Stimulated activated naive CD8-positive, alpha-beta T cell treated with anti-CD3 and anti-CD28 coated beads, Interleukin-15, Interleukin-2, amounts not matched to agents 100 U/mL and 50 U/mL, for 24 hours (primary cell): Measurements from ENCODE around the gene ATF6B.

Experiments
- ATAC-seq: fragments of 150-1000 bp; cut with Tn5 transposase; one replicate; pipeline ENCODE4 v1.10.0; 2021
- DNase-seq: peaks from one replicate; pipeline ENCODE4 v3.0.0; 2021

ATF6B gene

DNA sequence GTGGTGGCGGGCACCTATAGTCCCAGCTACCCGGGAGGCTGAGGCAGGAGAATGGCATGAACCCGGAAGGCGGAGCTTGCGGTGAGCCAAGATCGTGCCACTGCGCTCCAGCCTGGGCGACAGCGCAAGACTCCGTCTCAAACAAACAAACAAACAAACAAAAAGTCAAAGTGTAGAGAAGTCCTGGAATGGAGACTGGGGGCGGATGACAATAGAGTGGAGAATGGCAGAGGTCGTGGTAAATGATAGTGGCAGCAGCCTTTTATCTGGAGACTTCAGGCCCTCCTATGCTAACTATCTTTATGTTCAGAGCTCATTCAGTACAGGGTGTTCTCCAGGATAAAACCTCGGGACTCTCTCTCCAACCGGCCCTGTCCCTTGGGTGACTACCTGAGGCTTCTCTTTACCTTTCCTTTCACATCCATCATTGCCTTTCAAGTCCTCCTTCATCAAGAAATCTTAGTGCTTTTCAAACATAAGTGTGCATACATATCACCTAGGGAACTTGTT, 3.4 kb upstream of the ATF6B start:
- DNase-seq (no peak), ATAC-seq (no peak)

DNA sequence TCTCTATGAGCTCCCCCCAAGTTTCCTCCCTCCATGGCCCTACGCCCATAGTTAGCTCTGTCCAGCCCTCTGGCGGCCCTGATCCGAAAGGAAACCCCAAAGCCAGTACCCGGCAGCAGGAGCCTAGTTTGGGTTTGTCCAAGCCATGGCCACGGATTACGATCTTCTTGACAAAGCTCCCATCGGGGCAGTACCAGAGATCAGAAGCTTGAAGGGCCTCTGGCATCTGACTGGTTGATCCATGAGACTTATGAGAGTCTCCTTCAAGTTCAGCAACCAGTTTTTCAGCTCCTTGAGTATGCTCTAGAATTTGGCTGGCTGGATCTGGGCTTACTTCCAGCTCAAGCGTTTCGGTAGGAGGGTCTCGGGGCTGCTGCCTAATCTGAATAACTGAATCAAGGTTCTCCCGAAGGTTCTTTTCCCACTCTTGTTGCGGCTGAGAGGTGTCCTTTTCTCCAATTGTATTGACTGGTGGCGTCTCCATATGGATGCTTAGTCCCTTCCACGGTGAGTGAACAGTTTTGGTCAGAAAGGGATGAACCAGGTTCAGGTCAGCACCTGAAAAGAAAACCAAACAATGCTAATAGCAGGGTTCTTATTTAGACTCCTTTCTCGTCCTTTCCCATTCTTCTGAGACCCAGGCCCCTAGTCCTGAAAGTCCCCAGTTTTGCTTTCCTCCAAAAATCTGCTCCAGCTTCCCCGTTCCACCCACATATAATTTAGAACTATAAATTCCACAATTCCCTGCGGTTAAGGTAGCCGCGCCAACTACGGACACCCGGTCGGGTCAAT, 1.4 kb upstream of the ATF6B start:
- ATAC-seq (no peak), DNase-seq (no peak)

DNA sequence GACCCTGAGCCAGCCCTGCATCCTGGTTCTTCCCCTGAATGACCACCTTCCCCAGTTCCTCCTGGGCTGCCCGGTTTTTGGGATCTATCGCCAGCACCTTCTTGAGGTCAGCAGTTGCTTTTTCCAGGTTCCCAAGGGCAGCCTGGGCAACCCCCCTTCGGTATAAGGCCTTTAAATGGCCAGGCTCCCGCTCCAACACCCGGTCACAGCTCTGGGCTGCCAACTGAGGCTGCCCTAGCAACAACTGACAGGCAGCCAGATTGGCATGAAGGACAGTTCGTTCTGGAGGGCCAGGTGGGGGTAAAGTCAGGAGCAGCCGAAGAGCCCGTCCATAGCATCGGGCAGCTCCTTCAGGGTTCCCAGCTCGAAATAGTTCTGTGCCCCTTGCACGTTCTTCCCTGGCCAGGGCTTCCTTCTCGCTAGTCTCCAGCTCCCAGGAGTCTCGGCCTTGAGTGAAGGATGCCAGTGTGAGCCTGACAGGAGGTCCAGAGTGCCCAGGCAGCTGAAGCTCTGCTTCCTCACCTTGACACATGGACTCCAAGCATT, 778 bp upstream of the ATF6B start:
- no peak for DNase-seq
- no peak for ATAC-seq

DNA sequence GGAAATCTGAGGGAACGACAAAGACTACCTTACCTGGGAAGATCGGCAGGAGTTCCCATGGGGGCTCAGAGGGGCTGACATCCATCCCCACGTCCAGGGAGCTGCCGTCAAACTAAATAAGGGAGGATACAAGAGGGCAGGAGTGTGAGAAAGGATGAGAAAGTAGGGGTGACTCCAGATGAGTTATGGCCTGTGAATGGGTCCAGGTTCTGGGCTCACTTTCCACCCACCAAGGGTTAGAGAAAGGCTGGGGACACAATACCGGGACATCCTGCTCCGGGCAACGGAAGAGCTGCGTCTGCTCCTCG, 683 bp downstream of the ATF6B start:
- no peak for ATAC-seq
- DNase-seq = no peak

DNA sequence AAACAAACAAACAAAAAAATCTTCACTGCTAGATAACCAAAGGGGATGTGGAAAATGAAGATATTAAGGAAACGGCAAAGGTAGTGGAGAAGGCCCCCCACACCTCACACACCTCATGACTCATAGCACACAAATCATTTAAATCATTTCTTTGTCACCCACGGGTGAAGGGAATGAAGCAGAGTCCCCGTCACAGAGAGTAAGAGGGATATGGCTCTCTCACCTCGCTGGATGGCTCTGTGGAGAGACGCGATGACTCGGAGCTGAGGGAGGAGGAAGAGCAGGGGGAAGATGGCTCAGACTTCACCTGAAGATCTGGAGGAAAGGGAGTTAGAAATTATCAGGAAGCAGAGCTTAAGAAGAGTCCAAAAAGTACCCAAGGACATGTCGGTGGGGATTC, 1.2 kb downstream of the ATF6B start:
- no peak for DNase-seq

DNA sequence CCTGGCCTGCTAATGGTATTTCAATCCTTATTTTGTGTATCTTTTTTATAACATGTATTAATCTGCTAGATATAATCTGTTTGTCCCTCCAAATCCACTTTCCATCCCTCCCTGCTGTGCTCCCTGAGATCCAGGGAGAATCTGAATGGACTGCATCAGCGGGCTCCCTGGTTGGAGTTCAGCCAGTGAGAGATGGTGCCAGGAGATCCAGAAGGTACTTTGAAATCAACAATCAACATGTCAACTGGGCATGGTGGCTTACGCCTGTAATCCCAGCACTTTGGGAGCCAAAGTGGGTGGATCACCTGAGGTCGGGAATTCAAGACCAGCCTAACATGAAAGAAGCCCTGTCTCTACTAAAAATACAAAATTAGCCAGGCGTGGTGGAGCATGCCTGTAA, 4.4 kb downstream of the ATF6B start:
- ATAC-seq (no peak), DNase-seq (no peak)

More for the DNA sequence above, 1.2 kb downstream of the ATF6B start:
- ATAC-seq = no peak

DNA sequence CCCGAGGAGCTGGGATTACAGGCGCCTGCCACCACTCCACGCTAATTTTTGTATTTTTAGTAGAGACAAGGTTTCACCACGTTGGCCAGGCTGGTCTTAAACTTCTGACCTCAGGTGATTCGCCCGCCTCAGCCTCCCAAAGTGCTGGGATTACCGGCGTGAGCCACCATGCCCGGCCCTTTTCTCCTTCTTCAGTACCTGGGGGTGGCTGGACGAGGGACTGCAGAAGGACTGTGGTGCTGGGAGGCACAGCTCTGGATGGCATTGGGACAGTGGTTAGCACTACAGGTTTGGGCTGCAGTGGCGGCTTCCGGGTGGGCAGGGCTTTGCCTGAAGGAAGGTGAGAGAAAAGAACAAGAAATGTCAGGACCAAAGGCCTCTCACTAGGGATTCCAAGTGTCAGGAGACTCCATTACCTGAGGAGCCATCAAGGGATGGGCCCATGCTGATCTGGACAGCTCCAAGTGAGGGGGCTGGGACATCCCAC, 7.4 kb downstream of the ATF6B start:
- DNase-seq (no peak), ATAC-seq (no peak)

DNA sequence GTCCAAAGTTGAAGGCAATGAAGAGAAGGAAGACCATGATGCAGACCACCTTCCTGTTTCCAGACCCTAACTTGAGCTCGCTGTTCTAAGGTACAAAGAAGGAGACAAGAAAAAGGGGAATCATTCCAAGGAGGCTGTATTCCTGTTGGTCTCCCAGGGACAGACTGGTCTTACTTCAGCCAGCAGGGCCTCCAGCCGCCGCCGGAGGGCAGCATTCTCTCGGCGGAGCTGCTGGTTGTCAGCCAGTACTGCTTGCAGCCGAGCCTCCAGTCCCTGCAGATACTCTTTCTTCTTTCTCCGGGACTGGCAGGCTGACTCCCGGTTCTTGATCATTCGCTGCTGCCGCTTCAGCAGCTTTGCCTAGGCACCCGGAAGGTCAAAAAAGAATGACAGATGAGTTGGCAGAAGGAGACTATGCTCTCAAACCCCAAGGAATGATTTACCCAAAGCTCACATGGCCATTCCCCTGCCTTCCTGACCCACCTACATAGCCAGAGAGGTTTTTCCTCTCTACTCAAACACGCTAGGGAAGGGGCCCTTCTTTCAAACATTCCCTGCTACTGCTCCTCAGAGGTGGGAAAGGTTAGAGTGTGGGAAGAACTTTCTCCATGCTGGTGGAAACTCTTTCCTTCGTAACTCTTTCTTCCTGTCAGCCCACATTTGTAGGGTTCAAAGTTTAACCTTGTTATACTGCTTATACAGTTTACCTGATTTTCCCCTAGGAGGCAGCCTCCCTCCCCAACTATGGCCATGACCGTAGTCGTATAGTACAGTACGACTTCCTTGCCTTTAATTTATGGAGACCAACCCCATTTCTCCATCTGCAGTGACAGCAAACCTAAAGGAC, 9.0 kb downstream of the ATF6B start:
- peak; percentile 84 for ATAC-seq
- peak; percentile 79 for DNase-seq

DNA sequence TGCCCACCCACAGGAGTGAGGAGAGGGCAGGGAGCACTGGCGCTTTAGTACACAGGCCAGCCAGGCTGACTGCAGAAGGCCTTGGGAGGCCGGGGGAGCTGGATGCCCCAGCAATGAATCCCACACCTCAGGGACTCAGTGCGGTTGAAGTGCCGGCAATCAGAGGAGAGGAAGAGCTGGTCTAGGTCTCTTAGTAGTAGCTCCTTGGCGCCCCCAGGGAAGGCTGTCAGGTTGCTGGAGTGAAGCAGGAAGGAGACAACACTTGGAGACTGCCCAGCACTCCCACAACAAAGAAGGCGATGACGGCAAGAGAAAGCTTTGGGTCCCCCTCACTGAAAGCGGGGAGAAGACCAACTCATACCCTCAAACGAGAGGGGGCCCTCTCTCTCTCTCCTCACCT, 10.6 kb downstream of the ATF6B start:
- DNase-seq (no peak), ATAC-seq (no peak)

DNA sequence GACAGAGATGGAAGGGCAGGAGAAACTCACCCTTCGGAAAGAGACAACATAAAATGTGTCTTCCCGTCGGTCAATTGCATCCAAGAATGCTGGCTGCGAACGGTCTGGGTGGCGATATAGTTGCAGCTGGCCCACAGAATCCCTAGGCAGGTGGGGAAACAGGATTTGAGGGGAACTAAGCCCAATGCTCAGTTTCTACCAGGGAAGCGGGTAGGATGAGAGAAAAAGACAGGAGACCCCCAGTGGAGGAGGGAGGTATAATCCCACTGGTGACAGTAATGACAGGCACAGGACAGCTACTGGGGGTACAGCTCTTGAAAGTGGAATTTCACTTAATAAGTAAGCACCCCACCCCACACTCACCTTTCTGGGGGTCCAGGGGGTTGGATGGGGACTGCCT, 11.4 kb downstream of the ATF6B start:
- ATAC-seq (no peak), DNase-seq (no peak)

DNA sequence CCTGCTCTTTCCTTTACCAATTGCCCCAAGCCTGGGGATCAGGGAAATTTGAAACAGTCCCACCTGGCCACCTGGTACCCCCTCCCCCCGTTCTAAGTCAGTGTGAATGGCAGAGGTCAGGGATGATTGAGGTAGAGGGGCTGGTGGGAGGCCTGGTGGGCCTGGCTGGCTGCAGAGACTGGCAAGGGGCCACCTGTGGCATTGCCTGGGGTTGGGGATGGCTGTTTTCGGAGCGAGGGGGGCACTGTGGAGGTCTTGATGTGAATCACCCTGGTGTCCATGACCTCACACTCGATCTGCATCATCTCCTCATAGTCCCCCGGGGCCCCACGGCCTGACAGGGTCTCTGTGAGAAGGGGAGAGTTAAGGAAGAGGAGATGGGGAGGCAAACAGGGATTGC, 12.4 kb downstream of the ATF6B start:
- ATAC-seq = no peak

DNA sequence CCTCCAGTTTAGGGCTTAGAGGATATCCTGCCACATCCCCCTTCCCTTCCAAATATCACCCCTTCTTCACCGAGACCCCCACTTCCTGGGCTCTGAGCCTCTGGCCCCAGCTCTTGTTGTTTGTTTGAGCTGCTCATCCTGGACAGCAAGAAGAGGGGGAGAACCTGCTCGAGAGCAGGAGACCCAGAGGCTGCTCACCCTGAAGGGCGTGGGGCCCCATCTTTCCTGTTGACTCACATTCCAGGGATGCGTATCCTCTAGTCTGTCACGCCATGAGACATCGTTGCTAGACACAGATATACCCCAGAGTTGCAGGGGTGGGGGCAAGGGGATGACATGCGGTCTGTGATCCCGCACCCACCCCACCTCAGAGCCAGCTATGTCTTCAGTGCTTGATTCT, 13.2 kb downstream of the ATF6B start:
- ATAC-seq (no peak), DNase-seq (no peak)

More for the DNA sequence above, 12.4 kb downstream of the ATF6B start:
- DNase-seq = no peak

DNA sequence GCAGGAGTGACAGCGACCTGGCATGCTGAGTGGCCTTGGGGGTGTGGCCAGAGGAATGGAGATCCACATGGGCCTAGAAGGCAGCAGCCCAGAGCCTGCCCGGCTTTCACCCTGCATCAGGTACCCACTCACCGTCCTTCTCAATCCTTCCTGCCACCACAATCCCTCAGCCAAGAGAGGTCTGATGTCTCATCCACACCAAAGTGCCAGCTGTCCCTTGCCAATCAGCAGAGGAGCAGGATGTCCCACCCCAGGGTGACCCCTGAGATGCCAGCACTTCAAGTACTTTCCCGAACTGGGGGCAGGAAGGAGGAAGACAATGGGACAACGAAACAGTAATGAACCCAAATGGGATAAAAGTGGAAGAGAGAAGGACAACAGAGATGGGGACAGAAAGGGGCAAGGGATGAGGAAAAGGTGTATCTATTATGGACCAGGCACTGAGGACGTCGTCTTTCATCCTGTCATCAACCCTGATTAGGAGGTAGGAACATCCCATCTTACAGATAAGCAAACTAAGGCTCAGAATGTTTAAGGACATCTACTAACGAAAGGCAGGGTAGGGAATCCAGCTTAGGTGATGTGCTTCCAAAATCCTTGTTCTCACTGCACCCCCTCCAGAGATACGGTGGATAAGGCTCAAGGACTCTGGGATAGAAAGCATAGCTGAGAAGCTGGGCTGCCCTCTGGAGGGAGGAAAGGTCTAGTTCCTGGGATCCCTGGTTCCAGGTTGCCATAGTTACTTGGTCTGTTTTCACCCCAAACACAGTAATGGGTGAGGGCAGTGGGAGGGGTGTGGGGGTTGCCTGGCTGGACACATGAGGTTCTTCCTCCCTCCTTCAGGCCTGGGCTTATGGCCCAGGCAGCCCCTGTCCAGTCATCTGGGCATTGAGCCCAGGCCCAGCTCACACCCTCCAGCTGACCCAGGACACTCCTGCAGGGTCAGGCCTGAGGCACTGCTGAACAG, 14.4 kb downstream of the ATF6B start:
- DNase-seq = no peak
- no peak for ATAC-seq

DNA sequence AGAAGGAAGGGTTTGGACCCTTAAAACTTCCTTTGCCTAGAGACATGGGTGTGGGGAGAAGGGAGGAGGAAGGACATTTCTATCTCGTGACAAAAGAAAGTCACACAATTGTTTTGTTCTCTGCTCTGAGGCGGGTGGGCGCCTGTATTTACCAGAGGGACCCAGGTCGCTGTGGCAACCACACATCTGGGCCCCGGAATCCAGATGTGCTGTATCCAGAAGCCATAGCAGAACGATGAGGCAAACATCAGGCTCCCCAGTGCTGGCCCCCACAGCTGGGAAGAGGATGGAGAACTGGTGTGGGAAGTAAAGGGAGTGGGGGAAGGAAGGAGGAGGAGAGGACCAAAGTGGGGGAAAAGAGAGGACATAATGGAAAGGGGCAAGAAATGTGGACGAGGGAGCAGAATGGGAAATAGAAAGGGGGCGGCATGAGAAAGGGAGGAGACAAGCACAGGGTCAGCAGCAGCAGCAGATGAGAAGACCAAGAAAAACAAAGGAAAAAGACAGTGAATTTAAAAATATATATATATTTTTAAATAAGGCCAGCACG, 15.5 kb downstream of the ATF6B start:
- ATAC-seq (no peak), DNase-seq (no peak)

DNA sequence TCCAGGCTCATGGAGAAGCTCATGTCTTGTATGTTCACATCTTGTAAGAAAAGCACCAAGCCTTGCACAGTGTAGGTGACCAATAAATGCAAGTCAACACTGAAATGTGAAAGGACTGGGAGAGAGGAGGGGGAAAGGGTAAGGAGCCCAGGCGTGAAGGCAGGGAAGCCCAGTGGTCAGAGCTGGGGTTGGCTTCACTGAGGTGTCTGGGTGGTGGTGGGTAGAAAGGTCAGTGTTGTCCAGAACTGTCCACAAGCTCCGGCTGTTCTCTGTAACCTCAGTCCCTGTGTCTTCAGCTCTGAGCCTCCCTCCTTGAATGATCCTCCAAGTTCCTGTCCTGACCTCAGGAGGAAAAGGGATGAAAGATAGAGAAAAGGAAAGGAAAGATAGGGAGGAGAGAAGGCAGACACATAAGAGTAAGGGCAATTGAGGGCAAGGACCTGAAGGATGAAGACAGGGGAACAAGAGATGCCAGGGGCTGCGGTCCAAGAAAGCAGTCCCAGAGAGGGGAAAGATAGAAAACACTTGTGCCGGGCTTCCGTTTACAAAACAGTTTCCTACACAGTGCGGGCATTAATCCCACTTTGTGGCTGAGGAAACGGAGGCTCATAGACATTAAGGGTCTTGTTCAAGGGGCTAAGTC, 16.5 kb downstream of the ATF6B start:
- DNase-seq (no peak), ATAC-seq (no peak)

DNA sequence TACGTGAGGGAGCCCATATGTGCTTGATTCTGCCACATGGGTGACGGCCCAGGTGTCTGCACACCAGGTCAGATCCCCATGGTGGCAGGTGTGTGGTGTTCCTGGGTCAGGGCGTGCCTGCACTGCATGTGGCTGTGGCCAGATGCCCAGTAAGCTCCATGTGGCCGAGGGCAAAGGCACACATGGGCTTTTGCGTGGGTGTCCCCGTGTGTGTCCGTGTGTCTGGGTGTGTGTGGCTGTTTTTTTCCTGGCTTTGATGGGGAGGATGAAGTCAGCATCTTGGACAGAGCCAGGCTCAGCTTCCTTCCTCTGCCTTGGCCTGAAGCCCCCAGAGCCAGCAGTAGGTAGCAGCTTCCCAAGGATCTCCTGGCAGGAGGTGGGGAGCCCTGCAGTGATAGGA, 17.4 kb downstream of the ATF6B start:
- DNase-seq = no peak
- no peak for ATAC-seq

DNA sequence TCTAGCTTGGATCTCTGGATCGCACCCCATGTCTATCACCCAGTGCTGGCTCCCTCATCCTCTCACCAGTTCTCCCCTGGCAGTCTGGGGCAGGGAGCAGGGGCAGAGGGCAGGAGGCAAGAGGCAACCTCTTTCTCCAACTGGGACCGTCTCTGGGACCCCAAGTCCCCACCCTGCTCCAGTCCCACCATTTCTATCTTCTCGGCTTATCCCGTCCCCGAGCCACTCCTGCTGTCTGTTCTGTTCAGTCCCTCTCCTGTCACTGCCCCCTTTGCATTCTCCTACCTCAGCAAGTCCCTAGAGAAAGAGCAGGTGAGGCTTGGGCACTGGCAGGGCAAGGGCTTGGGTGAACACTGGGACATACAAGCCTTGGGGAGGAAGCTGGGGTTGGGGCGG, 18.3 kb downstream of the ATF6B start:
- ATAC-seq (no peak), DNase-seq (no peak)

DNA sequence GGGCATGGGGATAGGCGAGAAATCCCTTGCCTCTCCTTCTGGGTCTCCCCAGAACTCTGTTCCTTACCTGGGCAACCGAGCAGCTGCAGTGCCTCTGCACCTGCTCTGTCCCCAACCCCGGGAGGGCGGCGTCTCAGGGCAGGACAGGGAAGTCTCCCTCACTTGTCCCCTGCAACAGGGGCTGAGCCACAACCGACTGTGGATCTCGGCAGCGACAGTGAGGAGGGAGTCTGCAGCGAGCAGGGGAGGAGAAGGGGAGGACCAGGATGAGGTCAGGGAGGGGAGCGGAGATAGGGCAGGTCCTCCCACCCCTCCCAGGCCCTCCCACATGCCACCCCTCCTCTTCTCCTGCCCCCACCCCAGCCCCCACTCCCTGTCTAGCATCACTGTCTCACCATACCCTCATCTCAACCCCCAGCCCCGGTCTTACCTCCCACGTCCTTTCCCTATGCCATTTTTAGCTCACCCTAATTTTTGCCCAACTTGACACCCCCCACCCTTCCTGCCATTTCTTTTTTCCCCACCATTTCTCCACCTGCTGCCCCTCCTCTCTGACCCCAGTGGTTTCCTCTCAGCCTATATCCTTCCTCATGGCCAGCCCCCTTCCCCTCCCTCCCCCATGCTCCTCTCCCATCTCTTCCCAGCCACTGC, 18.8 kb downstream of the ATF6B start, which contains the start of gene TNXB:
TSS of gene TNXB (minus strand) at position 225 of the 651 bp plus-strand sequence. CDS start 11,140 bp downstream, outside the sequence.
- ATAC-seq (peak; percentile 17), DNase-seq (no peak)

DNA sequence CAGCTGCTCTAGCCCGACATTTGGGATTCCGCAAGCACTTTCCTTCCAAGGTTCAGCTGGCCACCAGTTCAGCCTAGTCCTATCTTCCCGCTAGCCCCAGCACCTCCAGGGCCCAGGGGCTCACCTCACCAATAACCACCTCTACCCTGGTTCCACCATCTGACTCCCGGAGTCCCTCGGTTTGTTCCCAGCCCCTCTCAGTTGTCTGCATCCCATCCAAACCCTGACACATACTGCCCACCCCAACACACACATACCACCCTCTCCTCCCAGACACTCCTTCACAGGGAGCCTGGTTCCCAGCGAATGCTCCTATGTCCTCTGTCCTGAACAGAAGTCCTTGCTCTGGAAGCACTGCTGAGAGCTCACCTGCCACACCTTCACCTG, 19.3 kb downstream of the ATF6B start:
- ATAC-seq (no peak), DNase-seq (no peak)

DNA sequence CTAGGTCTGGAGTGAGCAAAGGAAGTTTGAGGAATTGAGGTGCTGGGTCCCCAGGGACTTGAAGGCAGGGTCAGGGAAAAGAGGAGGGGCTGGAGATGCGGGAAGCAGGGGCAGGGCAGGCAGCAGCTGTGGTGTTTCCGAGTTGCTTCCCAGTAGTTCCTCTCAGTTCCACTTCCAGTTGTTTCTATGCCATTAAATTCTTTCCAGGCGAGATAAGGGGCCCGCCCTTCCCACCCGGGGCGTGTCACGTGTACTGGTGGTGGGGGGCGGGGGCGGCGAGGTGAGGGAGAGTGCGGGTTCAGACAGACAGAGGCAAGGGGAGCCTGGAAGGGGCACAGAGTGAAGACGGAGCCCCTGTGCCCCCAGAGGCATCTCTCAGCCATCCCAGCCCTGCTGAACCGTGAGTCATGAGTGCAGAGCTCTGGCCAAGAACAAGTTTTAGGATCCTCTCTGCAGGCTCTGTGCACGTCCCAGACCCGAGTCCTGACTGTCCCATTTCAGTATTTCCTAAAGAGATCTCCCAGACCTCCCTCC, 19.9 kb downstream of the ATF6B start:
- no peak for ATAC-seq
- no peak for DNase-seq
